Subcutaneous adipose tissue (tissue), 4 donors: ENCODE results near the gene FAM228A. TPM values are rescaled to one million over a fixed set of nuclear protein-coding genes. Genes with fewer than 3 reads are reported as not detected.

Experiments used
- total RNA-seq, 4 donors: library from RNA; depleted of rRNA; stranded (reverse); fragments of >200 nt; gene quantifications; one replicate each; pipeline ENCODE4 v1.1.0, GENCODE V29; 2016
- TF ChIP-seq, protein P1 (sequence below): fragments of 450-650 bp; IDR thresholded peaks from one replicate; pipeline ENCODE4 v1.5.1; 2016; ENCODE audit warnings: low read depth, mild to moderate bottlenecking, control low read depth, antibody characterized with exemption, moderate library complexity

Gene FAM228A
- total RNA-seq, 4 donors from 2014 or later, result 1.0 to 8.2 (median 2.4) TPM

DNA sequence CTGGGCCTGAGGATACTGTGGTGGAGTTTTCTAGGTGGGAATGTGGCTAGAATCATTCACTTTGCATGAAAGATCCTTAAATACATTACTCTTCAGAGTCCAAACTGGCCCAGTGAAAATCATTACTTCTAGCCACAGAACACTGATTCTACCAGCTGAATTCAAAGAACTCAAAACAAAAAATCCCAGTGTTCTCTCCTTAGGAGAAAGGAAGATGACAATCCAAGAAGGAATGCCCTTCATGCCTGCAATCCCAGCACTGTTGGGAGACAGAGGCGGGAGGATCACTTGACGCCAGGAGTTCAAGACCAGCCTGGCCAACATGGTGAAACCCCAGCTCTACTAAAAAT, 35.2 kb downstream of the FAM228A start:
- TF ChIP-seq, protein P1, sequence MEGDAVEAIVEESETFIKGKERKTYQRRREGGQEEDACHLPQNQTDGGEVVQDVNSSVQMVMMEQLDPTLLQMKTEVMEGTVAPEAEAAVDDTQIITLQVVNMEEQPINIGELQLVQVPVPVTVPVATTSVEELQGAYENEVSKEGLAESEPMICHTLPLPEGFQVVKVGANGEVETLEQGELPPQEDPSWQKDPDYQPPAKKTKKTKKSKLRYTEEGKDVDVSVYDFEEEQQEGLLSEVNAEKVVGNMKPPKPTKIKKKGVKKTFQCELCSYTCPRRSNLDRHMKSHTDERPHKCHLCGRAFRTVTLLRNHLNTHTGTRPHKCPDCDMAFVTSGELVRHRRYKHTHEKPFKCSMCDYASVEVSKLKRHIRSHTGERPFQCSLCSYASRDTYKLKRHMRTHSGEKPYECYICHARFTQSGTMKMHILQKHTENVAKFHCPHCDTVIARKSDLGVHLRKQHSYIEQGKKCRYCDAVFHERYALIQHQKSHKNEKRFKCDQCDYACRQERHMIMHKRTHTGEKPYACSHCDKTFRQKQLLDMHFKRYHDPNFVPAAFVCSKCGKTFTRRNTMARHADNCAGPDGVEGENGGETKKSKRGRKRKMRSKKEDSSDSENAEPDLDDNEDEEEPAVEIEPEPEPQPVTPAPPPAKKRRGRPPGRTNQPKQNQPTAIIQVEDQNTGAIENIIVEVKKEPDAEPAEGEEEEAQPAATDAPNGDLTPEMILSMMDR, result no peak

- TF ChIP-seq, protein P1, result no peak
Observed at GRCh38 chr2:24210723-24211122, 35.9 kb downstream of the FAM228A start.

GRCh38 chr2:24211408-24211807, 36.6 kb downstream of the FAM228A start:
- TF ChIP-seq, protein P1, result no peak

GRCh38 chr2:24214880-24215279, 40.0 kb downstream of the FAM228A start:
- TF ChIP-seq, protein P1, result no peak

- TF ChIP-seq, protein P1, result no peak
Observed at GRCh38 chr2:24220554-24221291, 45.9 kb downstream of the FAM228A start.

GRCh38 chr2:24221343-24222050, 46.6 kb downstream of the FAM228A start:
- TF ChIP-seq, protein P1, result no peak

DNA sequence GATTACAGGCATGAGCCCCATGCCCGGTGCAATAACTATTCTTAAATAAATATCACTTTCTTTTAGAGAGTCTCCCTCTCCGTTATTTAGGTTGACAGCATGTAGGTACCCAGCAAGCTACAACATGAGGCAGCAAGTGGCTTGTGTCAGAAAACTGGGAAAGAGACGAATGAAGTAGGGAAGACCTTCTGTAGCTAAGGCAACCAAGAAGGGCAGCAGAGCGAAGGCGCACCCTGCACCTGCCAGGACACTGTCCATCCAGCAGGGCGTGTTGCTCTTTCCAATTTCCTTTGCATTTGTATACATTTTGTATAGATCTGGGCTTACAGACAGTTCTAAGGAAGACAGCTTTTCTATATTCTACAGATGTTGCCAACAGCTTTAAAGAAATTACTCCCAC, 48.1 kb downstream of the FAM228A start:
- TF ChIP-seq, protein P1, result no peak
